SKM-1 treated with dmso at 0.1 percent for 144 hours (cell line): Measurements from ENCODE around the gene THSD4.

Experiments
- DNase-seq: peaks from one replicate; lab custom pipeline; 2025; ENCODE audit not compliant: unreplicated experiment; lab: John Stamatoyannopoulos, UW

THSD4 gene

GRCh38 chr15:71599418-71600151 is 484.3 kb downstream of the THSD4 start:
- no peak for DNase-seq

DNA sequence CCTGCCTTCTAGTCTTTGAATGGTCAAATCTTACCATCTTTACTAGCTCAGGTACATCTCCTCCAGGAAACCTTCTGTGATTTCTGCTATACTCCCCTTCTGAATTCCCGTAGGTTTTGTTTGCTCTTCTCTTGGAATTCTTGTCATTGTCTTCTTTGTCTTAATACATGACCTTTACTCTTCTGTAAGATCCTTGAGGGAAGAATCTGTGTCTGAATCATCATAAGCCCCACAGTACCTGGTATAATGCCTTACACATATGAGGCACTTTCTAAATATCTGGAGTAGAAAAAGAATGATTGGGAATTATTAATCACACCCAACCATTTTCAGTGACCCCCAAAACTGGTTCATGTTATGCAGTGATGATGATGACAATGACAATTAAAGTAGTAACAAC is 485.0 kb downstream of the THSD4 start:
- no peak for DNase-seq

- DNase-seq, result no peak
Measured at GRCh38 chr15:71601038-71601834, 486.0 kb downstream of the THSD4 start.

DNA sequence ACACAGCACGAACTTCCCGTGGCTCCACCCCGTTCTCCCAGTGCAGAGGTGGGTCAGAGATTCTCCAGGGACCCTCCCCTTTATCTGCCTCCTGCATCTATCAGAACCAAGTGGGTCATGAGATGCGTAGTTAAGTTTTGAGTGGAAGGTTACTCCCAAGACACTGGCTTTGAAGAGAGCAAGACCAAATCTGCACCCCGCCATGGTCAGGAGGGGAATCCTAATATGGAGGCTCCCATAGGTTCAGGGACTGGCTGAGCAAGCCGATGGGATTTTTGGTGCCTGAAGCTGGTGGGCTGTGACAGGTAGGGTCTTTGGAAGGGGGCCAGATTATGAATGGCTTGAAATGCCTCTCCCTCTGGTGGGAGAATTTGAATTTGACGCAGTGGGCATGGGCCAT is 488.1 kb downstream of the THSD4 start:
- no peak for DNase-seq

GRCh38 chr15:71607383-71607782 is 492.1 kb downstream of the THSD4 start:
- DNase-seq, result no peak

DNA sequence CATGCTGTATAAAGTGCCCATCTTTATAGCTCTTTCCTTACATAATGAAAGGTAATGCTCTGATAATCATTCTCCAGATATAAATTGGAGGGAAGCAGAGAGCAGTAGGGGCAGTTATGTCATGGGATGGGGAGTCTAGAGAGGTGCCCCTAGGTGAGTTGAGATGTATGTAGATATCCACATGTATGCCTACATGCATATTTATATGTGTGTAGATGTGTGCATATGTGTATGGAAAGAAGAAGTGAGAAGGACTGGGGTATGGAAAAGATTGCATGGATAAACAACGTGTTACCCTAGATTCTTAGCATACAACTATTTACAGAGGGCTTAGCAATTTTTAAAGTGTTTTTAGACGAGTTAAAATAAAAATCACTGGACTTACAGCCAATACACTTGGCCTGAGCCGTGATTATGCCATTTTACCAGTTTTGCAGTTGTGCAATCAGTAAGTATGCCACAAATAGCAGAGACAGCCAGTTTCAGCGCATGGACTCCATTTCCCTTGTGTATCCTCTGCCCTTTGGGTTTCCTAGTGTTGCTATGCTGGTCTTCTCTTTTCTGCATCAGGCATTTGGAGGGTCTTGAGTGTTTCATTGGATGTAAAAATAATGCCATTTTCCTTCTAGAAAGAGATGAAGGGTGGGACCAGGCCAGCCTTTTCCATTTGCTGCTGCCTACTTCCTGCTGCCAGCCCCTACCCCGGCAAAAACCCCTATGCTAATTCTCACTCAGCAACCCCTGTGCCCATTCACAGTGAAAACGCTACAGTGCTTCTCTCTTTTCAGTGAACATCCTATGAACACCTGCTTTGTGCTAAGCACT is 495.7 kb downstream of the THSD4 start:
- no peak for DNase-seq

GRCh38 chr15:71611553-71612396 is 496.5 kb downstream of the THSD4 start:
- no peak for DNase-seq

DNA sequence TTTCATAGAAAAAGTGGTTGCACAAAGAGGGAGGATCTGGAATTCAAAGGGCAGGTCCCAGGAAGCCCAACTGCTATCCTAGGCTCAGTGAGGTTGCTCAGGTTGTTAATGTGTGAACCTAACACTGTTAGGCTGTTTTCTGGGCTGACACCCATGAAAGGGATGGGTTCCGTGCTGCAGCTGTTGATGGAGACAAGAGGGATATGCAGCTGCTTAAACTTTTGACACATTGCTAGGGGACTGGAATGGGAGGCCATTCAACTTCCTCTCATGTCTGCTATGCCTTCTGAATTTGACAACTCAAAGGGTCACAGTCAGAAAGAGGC is 497.1 kb downstream of the THSD4 start:
- no peak for DNase-seq

- no peak for DNase-seq
Measured at GRCh38 chr15:71612869-71613268, 497.6 kb downstream of the THSD4 start.

- DNase-seq, result no peak
Measured at GRCh38 chr15:71623111-71623510, 507.8 kb downstream of the THSD4 start.

DNA sequence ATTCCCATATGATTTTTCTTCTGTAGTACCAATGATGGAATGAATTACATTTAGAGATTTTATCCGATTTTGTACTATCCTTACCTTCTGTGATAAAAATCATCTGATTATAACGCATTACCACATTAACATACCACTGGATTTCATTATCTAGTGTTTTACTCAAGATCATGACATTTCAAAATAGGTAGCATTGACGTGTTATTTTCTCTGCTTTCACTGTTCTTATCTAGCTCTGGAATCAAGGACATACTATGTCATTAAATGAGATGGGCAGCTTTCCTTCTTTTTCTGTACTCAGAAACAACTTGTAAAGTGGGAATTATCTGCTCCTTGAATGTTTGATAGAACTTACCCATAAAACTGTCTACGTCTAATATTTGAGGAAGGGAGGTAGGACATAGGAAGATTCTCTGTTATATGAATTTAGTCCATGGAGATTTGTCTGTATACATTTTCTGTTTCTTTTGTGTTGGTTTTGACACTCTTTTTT is 511.4 kb downstream of the THSD4 start:
- DNase-seq, result no peak

DNA sequence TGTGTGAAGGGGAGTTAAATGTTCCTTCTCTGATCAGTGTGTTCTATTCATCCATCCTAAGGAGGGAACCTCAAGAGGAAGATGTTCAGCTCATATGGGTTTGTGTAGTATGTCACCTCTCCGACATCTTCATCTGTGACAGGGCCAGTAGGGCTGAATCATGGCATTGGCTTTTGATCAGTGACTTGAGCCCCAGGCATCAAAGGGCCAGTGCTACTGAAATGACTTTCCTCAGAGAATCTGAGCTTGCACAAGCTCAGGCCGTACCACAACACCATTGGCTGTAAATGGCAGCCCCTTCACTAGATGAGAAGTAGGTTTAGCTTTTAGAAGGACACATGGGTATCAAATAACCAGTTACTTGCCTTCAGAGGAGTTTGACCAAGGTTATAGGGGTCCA is 511.9 kb downstream of the THSD4 start:
- DNase-seq, result no peak

GRCh38 chr15:71627604-71628003 is 512.3 kb downstream of the THSD4 start:
- DNase-seq, result no peak

- no peak for DNase-seq
Measured at GRCh38 chr15:71628988-71629770, 513.9 kb downstream of the THSD4 start.

GRCh38 chr15:71629781-71630474 is 514.7 kb downstream of the THSD4 start:
- DNase-seq, result no peak

GRCh38 chr15:71630475-71630809 is 515.2 kb downstream of the THSD4 start:
- DNase-seq, result no peak

DNA sequence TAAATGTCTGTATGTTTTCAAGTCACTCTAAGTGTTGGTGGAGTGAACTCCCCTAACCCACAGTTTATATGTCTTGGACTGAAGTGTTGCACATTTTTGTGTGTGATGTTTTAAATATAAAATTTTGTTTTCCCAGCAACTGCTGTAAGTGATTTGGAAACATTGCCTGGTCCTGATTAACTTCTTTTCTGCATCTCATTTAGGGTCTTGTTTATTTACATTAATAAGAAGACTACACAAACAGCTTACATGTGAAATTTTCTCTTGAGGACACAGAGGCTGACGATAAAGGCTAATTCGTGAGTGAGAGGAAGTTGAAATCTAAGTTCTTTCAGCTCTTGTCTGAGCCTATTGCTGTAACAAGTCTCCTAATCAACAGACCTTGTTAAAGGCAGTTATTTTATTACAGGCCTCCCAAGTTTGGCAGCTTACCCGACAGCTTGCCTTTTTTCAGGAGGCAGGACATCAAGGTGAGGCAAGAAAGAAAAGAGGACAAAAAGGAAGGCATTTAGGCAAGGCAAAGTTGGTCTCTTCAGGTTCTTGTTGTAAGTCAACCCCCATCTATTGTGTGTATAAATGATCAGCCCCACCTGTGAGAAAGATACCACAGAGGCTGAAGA is 517.4 kb downstream of the THSD4 start:
- DNase-seq, result no peak

GRCh38 chr15:71634820-71635560 is 519.7 kb downstream of the THSD4 start:
- DNase-seq, result no peak
